NCI-H146 treated with DMSO at 0.1 percent for 48 hours (cell line): ENCODE measurements around the gene CD248.
A peak's percentile ranks its signal among the peaks of the same experiment; 100 is the strongest.
"Not testable (repeated sequence)": the region's sequence is repeated elsewhere in the genome, so short reads cannot be mapped to it uniquely, and the experiment has no call there.

ENCODE experiments used
- DNase-seq: peaks from one replicate; lab custom pipeline; 2025; ENCODE audit not compliant: unreplicated experiment; lab: John Stamatoyannopoulos, UW

The CD248 gene

GRCh38 chr11:66277064-66277463 is 39.8 kb downstream of the CD248 start:
- not testable (repeated sequence) for DNase-seq

GRCh38 chr11:66276619-66277018 is 40.2 kb downstream of the CD248 start:
- DNase-seq, result not testable (repeated sequence)

GRCh38 chr11:66275984-66276612 is 40.7 kb downstream of the CD248 start:
- no peak for DNase-seq

- DNase-seq, result no peak
Observed at GRCh38 chr11:66275396-66275795, 41.4 kb downstream of the CD248 start.

- DNase-seq, result no peak
Observed at GRCh38 chr11:66274219-66274618, 42.6 kb downstream of the CD248 start.

GRCh38 chr11:66272596-66272995 is 44.2 kb downstream of the CD248 start:
- no peak for DNase-seq

- DNase-seq, result no peak
Observed at GRCh38 chr11:66271816-66272215, 45.0 kb downstream of the CD248 start.

GRCh38 chr11:66268952-66269905 is 47.6 kb downstream of the CD248 start:
- peak; percentile 9 for DNase-seq

- peak; percentile 97 for DNase-seq
Observed at GRCh38 chr11:66268244-66268951, 48.4 kb downstream of the CD248 start, which contains the start of gene RAB1B. Gene RAB1B, plus strand, starts transcription at chr11:66268639. Its CDS starts 41 bp downstream, at chr11:66268680.

GRCh38 chr11:66267379-66268243 is 49.2 kb downstream of the CD248 start:
- peak; percentile 44 for DNase-seq

- no peak for DNase-seq
Observed at GRCh38 chr11:66267039-66267378, 49.8 kb downstream of the CD248 start.

GRCh38 chr11:66266378-66267038 is 50.3 kb downstream of the CD248 start:
- DNase-seq, result no peak

GRCh38 chr11:66265531-66266377 is 51.1 kb downstream of the CD248 start:
- no peak for DNase-seq

GRCh38 chr11:66264914-66265313 is 51.9 kb downstream of the CD248 start:
- no peak for DNase-seq
